Spleen (tissue), 11 donors: ENCODE data around the gene RBM4. TPM values are rescaled to one million over a fixed set of nuclear protein-coding genes. Genes with fewer than 3 reads are reported as not detected.
A peak's percentile ranks its signal among the peaks of the same experiment; 100 is the strongest.
"Not testable (repeated sequence)": the region's sequence is repeated elsewhere in the genome, so short reads cannot be mapped to it uniquely, and the experiment has no call there.

Experiments
- DNase-seq: peaks from one replicate; pipeline ENCODE4 v3.0.0-alpha.2; 2020
- H3K27ac ChIP-seq, 8 donors: fragments of 200-600 bp; sonication (generic) in 7 of 8; 1 replicate in 4 of 8; 2 replicates in 4 of 8; pipeline versions ENCODE4 v1.5.0 to v1.8.0; 2016 to 2021; ENCODE audit warnings: inconsistent platforms in 4 of 8, mild to moderate bottlenecking in 4 of 8, moderate library complexity in 1 of 8
- H3K27me3 ChIP-seq, 7 donors: fragments of 200-600 bp; sonication (generic) in 6 of 7; replicated peaks in 1 of 7; 1 replicate in 4 of 7; 2 replicates in 3 of 7; pipeline versions ENCODE4 v1.5.0 to v1.8.0; 2016 to 2021; ENCODE audit warnings: inconsistent platforms in 3 of 7, mild to moderate bottlenecking in 1 of 7
- H3K36me3 ChIP-seq, 6 donors: fragments of 200-600 bp; sonication (generic) in 5 of 6; 1 replicate in 4 of 6; 2 replicates in 2 of 6; pipeline versions ENCODE4 v1.5.0 to v1.8.0; 2016 to 2021; ENCODE audit warnings: inconsistent platforms in 2 of 6
- H3K4me1 ChIP-seq, 6 donors: fragments of 200-600 bp; sonication (generic) in 5 of 6; 1 replicate in 3 of 6; 2 replicates in 3 of 6; pipeline versions ENCODE4 v1.5.0 to v1.8.0; 2016 to 2021; ENCODE audit warnings: inconsistent platforms in 3 of 6
- H3K4me3 ChIP-seq, 8 donors: fragments of 200-600 bp; sonication (generic) in 7 of 8; 1 replicate in 4 of 8; 2 replicates in 4 of 8; pipeline versions ENCODE4 v1.5.0 to v1.8.0; 2016 to 2021; ENCODE audit warnings: inconsistent platforms in 4 of 8, mild to moderate bottlenecking in 4 of 8, moderate library complexity in 2 of 8
- H3K9me3 ChIP-seq, 8 donors: fragments of 200-600 bp; sonication (generic) in 7 of 8; 1 replicate in 4 of 8; 2 replicates in 4 of 8; pipeline versions ENCODE4 v1.5.0 to v1.8.0; 2016 to 2021; ENCODE audit warnings: inconsistent platforms in 4 of 8
- CTCF ChIP-seq, 11 experiments: fragments of 200-600 bp in 7 of 11; fragments of 450-650 bp in 4 of 11; sonication (generic) in 4 of 11; IDR thresholded peaks in 8 of 11; conservative IDR thresholded peaks in 3 of 11; 1 replicate in 7 of 11; 2 replicates in 4 of 11; pipeline versions ENCODE4 v1.4.0 to v1.8.0; 2016 to 2021; ENCODE audit warnings: antibody characterized with exemption in 11 of 11, inconsistent platforms in 4 of 11, mild to moderate bottlenecking in 1 of 11
- POLR2A ChIP-seq, 3 donors: fragments of 450-650 bp; IDR thresholded peaks; one replicate each; pipeline ENCODE4 v1.5.1; 2017; ENCODE audit warnings: antibody characterized with exemption in 3 of 3, mild to moderate bottlenecking in 1 of 3
- POLR2AphosphoS5 ChIP-seq, 3 donors: sonication (generic); formaldehyde crosslinking; IDR thresholded peaks; one replicate each; pipeline ENCODE4 v1.5.1; 2017; ENCODE audit warnings: antibody characterized with exemption in 3 of 3
- WGBS, 5 donors: extraction: QIAGEN DNeasy Blood & Tissue Kit in 3 of 5; methylation state at CpG; one replicate each; pipeline versions ENCODE4 v1.1.5 to v1.1.7; 2013 to 2018; 5-methylcytosine and 5-hydroxymethylcytosine counted together
- intact Hi-C: fragments of 100-400 bp; cut with DNase I; formaldehyde crosslinking; loops from one replicate; pipeline ENCODE4 v1.15.0; 2023; ENCODE audit warnings: low total_unique reads
- polyA plus RNA-seq, 3 donors: library from polyadenylated mRNA; stranded (reverse); fragments of 200-250 nt; gene quantifications; one replicate each; pipeline ENCODE4 v1.2.1, GENCODE V29; 2013
- total RNA-seq, 7 donors: library from RNA; depleted of rRNA in 3 of 7; stranded (reverse); fragments of >200 nt in 3 of 7; fragmentation: NEBNext Ultra II Directional in 4 of 7; extraction: Animal tissue kit (Norgen Biotek cat#: 25700) in 4 of 7; gene quantifications; one replicate each; pipeline versions ENCODE4 v1.1.0 to v1.2.1, GENCODE V29; 2016 to 2021
- donor health status: healthy with polysubstance abuse.
- donor health status: DM: no; HTN: no; CAD: no; lungs with moderate emphysema.
- donor health status: DM: no; HTN: no; CAD: no.
- donor health status: Bipolar disorder and iron deficiency.
- donor health status: healthy.
- donor health status: DM: no; HTN: no; CAD: no.
- donor health status: DM: yes; HTN: yes; CAD: no.

The RBM4 gene
- total and polyA plus RNA-seq, 10 donors: 70.1 to 139 (median 126) TPM

DNA sequence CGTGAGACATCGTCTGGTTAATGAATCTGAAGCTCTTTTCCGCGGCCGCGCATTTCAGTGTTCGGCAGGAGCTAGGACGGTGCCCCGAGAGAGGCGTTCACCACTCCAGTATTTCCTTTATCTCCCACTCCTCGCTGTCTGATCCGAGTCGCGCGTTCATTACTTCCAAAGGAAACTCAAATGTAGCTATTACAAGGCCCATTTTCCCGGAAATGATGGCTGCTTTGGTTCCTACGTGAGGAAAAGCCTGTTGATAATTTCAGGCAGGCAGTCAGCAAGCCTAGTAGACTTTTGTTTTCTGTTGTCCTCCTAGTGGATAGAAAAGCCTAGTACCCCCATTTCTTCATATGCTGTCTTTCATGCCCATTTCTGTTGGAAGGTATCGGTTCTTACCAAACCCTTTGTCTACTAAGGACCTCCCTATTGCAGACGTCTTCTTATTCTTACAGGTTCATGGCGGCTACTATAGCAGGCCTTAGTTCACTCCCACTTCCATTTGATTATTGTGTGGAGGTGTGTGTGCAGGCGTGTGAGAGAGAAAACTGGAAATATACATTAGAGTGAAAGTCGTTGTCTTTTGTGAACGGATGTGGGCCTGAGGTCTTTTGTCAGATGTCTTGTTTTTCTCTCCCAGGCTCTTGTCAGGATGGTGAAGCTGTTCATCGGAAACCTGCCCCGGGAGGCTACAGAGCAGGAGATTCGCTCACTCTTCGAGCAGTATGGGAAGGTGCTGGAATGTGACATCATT, 737 bp downstream of the RBM4 start:
- intact Hi-C loops: no loop called here
- Histone ChIP-seq H3K9me3 (no peaks in the 10 kb centered on the region), H3K36me3 (peaks cover 0 to 66% (median 34%) of the 10 kb centered on the region in 6 donors), H3K27ac (peak overlapping the region; percentile 70 to 96 (median 92)), H3K4me1 (peaks cover 48 to 91% (median 74%) of the 10 kb centered on the region in 6 donors), H3K4me3 (peak overlapping the region; percentile 77 to 94 (median 88)), H3K27me3 (no peaks in the 10 kb centered on the region)
- no peak for DNase-seq
- TF ChIP-seq CTCF (IDR thresholded peaks at IDR 0.05 in 8 of 11, conservative IDR thresholded peaks at IDR 0.05 in 3 of 11) (peak in 1 of 11 experiments; percentile 15), POLR2A (IDR thresholded peaks at IDR 0.05) (no peak), POLR2AphosphoS5 (IDR thresholded peaks at IDR 0.05) (no peak)
- WGBS, 5 donors: 6 to 13% (median 10%) methylated on average over 27 of the region's 27 CpGs

GRCh38 chr11:66639814-66640340, 1.4 kb downstream of the RBM4 start:
- intact Hi-C loops, H3K27me3 ChIP-seq, H3K9me3 ChIP-seq, DNase-seq: not testable (repeated sequence)
- H3K27ac ChIP-seq: peak overlapping the region in 4 of 8 donors; percentile 85 to 96 (median 92)
- H3K4me3 ChIP-seq: peak overlapping the region in 7 of 8 donors; percentile 78 to 94 (median 89)
- H3K36me3 ChIP-seq: peaks cover 0 to 66% (median 40%) of the 10 kb centered on the region in 6 donors
- H3K4me1 ChIP-seq: peaks cover 54 to 92% (median 80%) of the 10 kb centered on the region in 6 donors
- WGBS, 5 donors: 58 to 65% (median 63%) methylated on average over 8 to 10 of the region's 10 CpGs

GRCh38 chr11:66641834-66642233, 3.3 kb downstream of the RBM4 start:
- intact Hi-C loops: no loop called here
- no peaks in the 10 kb centered on the region for H3K27me3 ChIP-seq
- peaks cover 61 to 94% (median 90%) of the 10 kb centered on the region in 6 donors for H3K4me1 ChIP-seq
- peak overlapping the region in 7 of 8 donors; percentile 10 to 89 (median 78) for H3K4me3 ChIP-seq
- 29 to 55% (median 52%) methylated on average over 3 of the region's 3 CpGs for WGBS, 5 donors
- no peak for DNase-seq
- TF ChIP-seq POLR2AphosphoS5 (IDR thresholded peaks at IDR 0.05) (no peak), CTCF (IDR thresholded peaks at IDR 0.05 in 8 of 11, conservative IDR thresholded peaks at IDR 0.05 in 3 of 11) (no peak), POLR2A (IDR thresholded peaks at IDR 0.05) (no peak)
- H3K9me3 ChIP-seq: no peaks in the 10 kb centered on the region
- peak overlapping the region in 2 of 8 donors; percentile 30 to 93 for H3K27ac ChIP-seq
- H3K36me3 ChIP-seq: peaks cover 0 to 73% (median 59%) of the 10 kb centered on the region in 6 donors

- no peak for DNase-seq
- peak overlapping the region in 3 of 8 donors; percentile 16 to 89 (median 78) for H3K4me3 ChIP-seq
- intact Hi-C loops: no loop called here
- H3K27me3 ChIP-seq: no peaks in the 10 kb centered on the region
- H3K9me3 ChIP-seq: no peaks in the 10 kb centered on the region
- peaks cover 0 to 94% (median 76%) of the 10 kb centered on the region in 6 donors for H3K36me3 ChIP-seq
- H3K27ac ChIP-seq: no peak overlapping the region
- peaks cover 63 to 100% (median 82%) of the 10 kb centered on the region in 6 donors for H3K4me1 ChIP-seq
- TF ChIP-seq POLR2AphosphoS5 (IDR thresholded peaks at IDR 0.05) (peak in 1 of 3 donors; percentile 63), POLR2A (IDR thresholded peaks at IDR 0.05) (no peak), CTCF (IDR thresholded peaks at IDR 0.05 in 8 of 11, conservative IDR thresholded peaks at IDR 0.05 in 3 of 11) (no peak)
- 89 to 93% (median 91%) methylated on average over 20 to 24 of the region's 24 CpGs for WGBS, 5 donors
Measured at GRCh38 chr11:66643745-66644437, 5.4 kb downstream of the RBM4 start.
